GM19239 (cell line): ENCODE measurements around the gene PHLPP1.

ENCODE experiments used
- DNase-seq: peaks from one replicate; pipeline ENCODE4 v3.0.0; 2011; ENCODE audit warnings: low spot score; ENCODE audit not compliant: insufficient read length
- FAIRE-seq: peaks from 2 replicates; lab custom pipeline; 2011; peaks lifted over from hg19 to GRCh38; lab: Jason Lieb, UNC

The PHLPP1 gene

GRCh38 chr18:63028380-63028779 is 313.0 kb downstream of the PHLPP1 start:
- DNase-seq = no peak
- no peak for FAIRE-seq
